Erythroblast (primary cell): ENCODE measurements around the gene COX6B2.

ENCODE experiments used
- GATA1 ChIP-seq: IDR thresholded peaks from 2 replicates; pipeline ENCODE4 v1.6.1; 2011; ENCODE audit warnings: low read depth, mild to moderate bottlenecking, control low read depth, low read length, moderate library complexity
- POLR2A ChIP-seq: IDR thresholded peaks from 2 replicates; pipeline ENCODE4 v1.6.1; 2011; ENCODE audit warnings: mild to moderate bottlenecking, low read length

DNA sequence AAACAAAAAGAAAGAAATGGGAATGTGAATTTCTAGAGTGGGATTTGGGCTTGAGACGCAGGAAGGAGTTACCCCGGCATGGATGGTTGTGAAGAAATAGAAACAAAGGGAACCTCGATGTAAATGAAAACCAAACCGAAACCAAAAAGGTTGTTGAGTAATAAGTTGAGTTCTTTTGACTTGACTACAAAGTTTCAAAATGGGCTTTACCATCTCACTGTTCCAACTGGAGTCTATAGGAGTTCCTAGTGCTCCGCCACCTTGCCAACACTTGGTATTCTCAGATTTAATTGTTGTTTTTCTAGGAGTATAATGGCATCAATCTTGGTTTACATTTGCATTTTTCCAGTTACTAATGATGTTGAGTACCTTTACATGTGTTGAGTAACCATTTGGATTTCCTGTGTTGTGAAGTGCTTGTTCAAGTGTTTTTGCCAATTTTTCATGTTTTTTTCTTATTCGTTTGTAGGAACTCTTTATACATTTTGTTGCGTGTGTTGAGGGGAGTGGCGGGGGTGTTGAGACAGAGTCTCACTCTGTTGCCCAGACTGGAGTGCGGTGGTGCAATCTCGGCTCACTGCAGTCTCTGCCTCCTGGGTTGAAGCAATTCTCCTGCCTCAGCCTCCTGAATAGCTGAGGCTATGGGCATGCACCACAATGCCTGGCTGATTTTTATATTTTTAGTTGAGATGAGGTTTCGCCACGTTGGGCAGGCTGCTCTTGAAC, 43.8 kb upstream of the COX6B2 start:
- TF ChIP-seq POLR2A (no peak), GATA1 (no peak)
